SK-N-SH (cell line): ENCODE data around the gene FRRS1. TPM values are rescaled to one million over a fixed set of nuclear protein-coding genes. Genes with fewer than 3 reads are reported as not detected.

ENCODE experiments used
- CTCF ChIA-PET: fragments of 300-600, 350-600 bp; formaldehyde crosslinking; extraction: SDS; loops from one replicate; lab custom pipeline; 2021; lab: Yijun Ruan, JAX
- POLR2A ChIA-PET: fragments of 350-600 bp; sonication (Branson Sonifier 250); formaldehyde crosslinking; extraction: SDS; loops from one replicate; lab custom pipeline; 2020; ENCODE audit warnings: antibody characterized with exemption, inconsistent platforms; lab: Yijun Ruan, JAX
- DNase-seq: peaks from one replicate; pipeline ENCODE4 v3.0.0; 2012
- H2AFZ ChIP-seq: fragments of 200-600 bp; sonication (generic); 2 replicates; pipeline ENCODE4 v1.8.1; 2016; ENCODE audit warnings: antibody characterized with exemption, mild to moderate bottlenecking, low read depth
- H3F3A ChIP-seq: fragments of 200-600 bp; sonication (generic); replicated peaks from 2 replicates; pipeline ENCODE3; 2016; ENCODE audit warnings: antibody characterized with exemption, mild to moderate bottlenecking; ENCODE audit not compliant: insufficient read depth
- H3K27ac ChIP-seq, 2 experiments: fragments of 200-500 bp in 1 of 2; fragments of 200-600 bp in 1 of 2; sonication (Bioruptor generic) in 1 of 2; sonication (generic), shearing (Covaris generic) in 1 of 2; 2 replicates each; pipeline versions ENCODE4 v1.5.1 to v1.6.1; 2014 to 2016; ENCODE audit warnings: low read depth in 2 of 2, inconsistent platforms in 1 of 2, low read length in 1 of 2, mild to moderate bottlenecking in 1 of 2, mixed read lengths in 1 of 2
- H3K27me3 ChIP-seq: fragments of 200-600 bp; sonication (generic), shearing (Covaris generic); 2 replicates; pipeline ENCODE4 v1.6.1; 2016; ENCODE audit warnings: mixed run types; ENCODE audit not compliant: insufficient read depth
- H3K36me3 ChIP-seq, 2 experiments: fragments of 200-500 bp in 1 of 2; fragments of 200-600 bp in 1 of 2; sonication (Bioruptor generic) in 1 of 2; sonication (generic) in 1 of 2; replicated peaks in 1 of 2; 2 replicates each; pipeline versions ENCODE3 to v1.5.1; 2014 to 2016; ENCODE audit warnings: low read length in 1 of 2, mild to moderate bottlenecking in 1 of 2; ENCODE audit not compliant: insufficient read depth in 2 of 2, control insufficient read depth in 1 of 2
- H3K4me1 ChIP-seq, 2 experiments: fragments of 200-500 bp in 1 of 2; fragments of 200-600 bp in 1 of 2; sonication (Bioruptor generic) in 1 of 2; sonication (generic), shearing (Covaris generic) in 1 of 2; 2 replicates each; pipeline versions ENCODE4 v1.5.1 to v1.6.1; 2014 to 2016; ENCODE audit warnings: low read depth in 1 of 2, low read length in 1 of 2, mixed run types in 1 of 2; ENCODE audit not compliant: insufficient read depth in 2 of 2, control insufficient read depth in 1 of 2
- H3K4me2 ChIP-seq: fragments of 200-600 bp; sonication (generic), shearing (Covaris generic); 2 replicates; pipeline ENCODE4 v1.6.1; 2017; ENCODE audit warnings: mixed run types
- H3K4me3 ChIP-seq, 2 experiments: fragments of 200-500 bp in 1 of 2; fragments of 200-600 bp in 1 of 2; sonication (Bioruptor generic) in 1 of 2; sonication (generic), shearing (Covaris generic) in 1 of 2; 2 replicates each; pipeline versions ENCODE4 v1.5.1 to v1.8.1; 2014 to 2016; ENCODE audit warnings: low read depth in 2 of 2, inconsistent platforms in 1 of 2, low read length in 1 of 2, mild to moderate bottlenecking in 1 of 2, mixed read lengths in 1 of 2, moderate library complexity in 1 of 2
- H3K79me2 ChIP-seq: fragments of 200-600 bp; sonication (generic); 2 replicates; pipeline ENCODE4 v1.8.1; 2017; ENCODE audit warnings: mild to moderate bottlenecking; ENCODE audit not compliant: insufficient read depth
- H3K9ac ChIP-seq: fragments of 200-600 bp; sonication (generic); 2 replicates; pipeline ENCODE4 v1.6.1; 2017; ENCODE audit warnings: mixed run types
- H3K9me2 ChIP-seq: fragments of 200-600 bp; sonication (generic); 2 replicates; pipeline ENCODE4 v1.6.1; 2017; ENCODE audit warnings: mixed run types
- H3K9me3 ChIP-seq: fragments of 200-600 bp; sonication (generic); 2 replicates; pipeline ENCODE4 v1.6.1; 2017; ENCODE audit warnings: mixed run types, mild to moderate bottlenecking, moderate library complexity
- H4K20me1 ChIP-seq: fragments of 200-600 bp; sonication (generic); 2 replicates; pipeline ENCODE4 v1.6.1; 2017; ENCODE audit warnings: mild to moderate bottlenecking, mixed run types; ENCODE audit not compliant: insufficient read depth
- GABPA ChIP-seq: IDR thresholded peaks from 2 replicates; pipeline ENCODE4 v1.4.0; 2012; ENCODE audit warnings: low read depth, mild to moderate bottlenecking
- MXI1 ChIP-seq: IDR thresholded peaks from 2 replicates; pipeline ENCODE4 v1.6.1; 2012; ENCODE audit warnings: mild to moderate bottlenecking, low read depth, low read length, improper control_type of control experiment
- NFIC ChIP-seq: IDR thresholded peaks from 2 replicates; pipeline ENCODE4 v1.4.0; 2012; ENCODE audit warnings: borderline replicate concordance
- PBX3 ChIP-seq: IDR thresholded peaks from 2 replicates; pipeline ENCODE4; 2012
- POLR2AphosphoS5 ChIP-seq: IDR thresholded peaks from 2 replicates; pipeline ENCODE4 v1.6.1; 2012; ENCODE audit warnings: low read depth, low read length
- TEAD4 ChIP-seq: IDR thresholded peaks from 2 replicates; pipeline ENCODE4 v1.4.0; 2012; ENCODE audit warnings: mild to moderate bottlenecking, borderline replicate concordance; ENCODE audit not compliant: insufficient read depth
- WGBS: methylation state at CpG from one replicate; pipeline ENCODE4 v1.1.6; 2017; ENCODE audit warnings: low lambda C conversion rate; 5-methylcytosine and 5-hydroxymethylcytosine counted together
- polyA plus RNA-seq, 3 experiments: library from polyadenylated mRNA; depleted of rRNA; stranded (reverse); fragments of >200 nt; gene quantifications; 2 replicates each; pipeline ENCODE4 v1.2.3, GENCODE V29; 2012
- TF ChIP-seq, protein P1 (sequence below): IDR thresholded peaks from 2 replicates; pipeline ENCODE4 v1.4.0; 2012; ENCODE audit warnings: low read depth
- TF ChIP-seq, protein P2 (sequence below): IDR thresholded peaks from 2 replicates; pipeline ENCODE4 v1.6.1; 2012; ENCODE audit warnings: mild to moderate bottlenecking, low read depth, low read length, moderate library complexity

FRRS1 gene
- polyA plus RNA-seq, 1 of the 3 experiments (the other 2 are of a cell fraction) = 1.9 TPM

DNA sequence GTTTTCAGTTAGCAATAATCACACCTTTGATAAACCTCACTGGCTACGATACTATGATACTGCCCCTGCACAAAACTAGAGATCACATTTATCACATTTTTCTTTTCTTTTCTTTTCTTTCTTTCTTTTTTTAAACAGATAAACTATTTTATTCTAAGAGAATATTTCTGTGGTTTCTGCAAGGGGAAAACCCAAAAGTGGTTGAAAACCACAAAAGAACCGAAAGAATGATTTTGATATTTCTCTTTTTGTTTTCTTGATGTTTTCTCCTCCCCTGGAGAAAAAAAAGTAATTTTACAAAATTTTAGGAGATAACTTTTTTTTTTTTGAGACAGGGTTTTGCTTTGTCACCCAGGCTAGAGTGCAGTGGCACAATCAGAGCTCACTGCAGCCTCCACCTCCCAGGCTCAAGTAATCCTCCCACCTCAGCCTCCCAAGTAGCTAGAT lies 18.4 kb upstream of the FRRS1 start:
- Histone ChIP-seq H3K4me3 (no peak overlapping the region), H4K20me1 (no peaks in the 10 kb centered on the region), H3K27me3 (no peaks in the 10 kb centered on the region), H3K36me3 (no peaks in the 10 kb centered on the region), H3K9me2 (no peaks in the 10 kb centered on the region), H3K9me3 (no peaks in the 10 kb centered on the region), H3K79me2 (no peaks in the 10 kb centered on the region), H3F3A (no peaks in the 10 kb centered on the region), H2AFZ (0 out of 2 replicates have a peak overlapping the region, but pooled peaks have one; percentile 29), H3K9ac (no peak overlapping the region), H3K4me1 (no peaks in the 10 kb centered on the region), H3K4me2 (no peak overlapping the region), H3K27ac (no peak overlapping the region)
- no peak for DNase-seq
- TF ChIP-seq TEAD4 (no peak), GABPA (no peak), NFIC (no peak), MXI1 (no peak), POLR2AphosphoS5 (no peak)
- TF ChIP-seq, protein P1, sequence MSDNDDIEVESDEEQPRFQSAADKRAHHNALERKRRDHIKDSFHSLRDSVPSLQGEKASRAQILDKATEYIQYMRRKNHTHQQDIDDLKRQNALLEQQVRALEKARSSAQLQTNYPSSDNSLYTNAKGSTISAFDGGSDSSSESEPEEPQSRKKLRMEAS = no peak
- TF ChIP-seq, protein P2, sequence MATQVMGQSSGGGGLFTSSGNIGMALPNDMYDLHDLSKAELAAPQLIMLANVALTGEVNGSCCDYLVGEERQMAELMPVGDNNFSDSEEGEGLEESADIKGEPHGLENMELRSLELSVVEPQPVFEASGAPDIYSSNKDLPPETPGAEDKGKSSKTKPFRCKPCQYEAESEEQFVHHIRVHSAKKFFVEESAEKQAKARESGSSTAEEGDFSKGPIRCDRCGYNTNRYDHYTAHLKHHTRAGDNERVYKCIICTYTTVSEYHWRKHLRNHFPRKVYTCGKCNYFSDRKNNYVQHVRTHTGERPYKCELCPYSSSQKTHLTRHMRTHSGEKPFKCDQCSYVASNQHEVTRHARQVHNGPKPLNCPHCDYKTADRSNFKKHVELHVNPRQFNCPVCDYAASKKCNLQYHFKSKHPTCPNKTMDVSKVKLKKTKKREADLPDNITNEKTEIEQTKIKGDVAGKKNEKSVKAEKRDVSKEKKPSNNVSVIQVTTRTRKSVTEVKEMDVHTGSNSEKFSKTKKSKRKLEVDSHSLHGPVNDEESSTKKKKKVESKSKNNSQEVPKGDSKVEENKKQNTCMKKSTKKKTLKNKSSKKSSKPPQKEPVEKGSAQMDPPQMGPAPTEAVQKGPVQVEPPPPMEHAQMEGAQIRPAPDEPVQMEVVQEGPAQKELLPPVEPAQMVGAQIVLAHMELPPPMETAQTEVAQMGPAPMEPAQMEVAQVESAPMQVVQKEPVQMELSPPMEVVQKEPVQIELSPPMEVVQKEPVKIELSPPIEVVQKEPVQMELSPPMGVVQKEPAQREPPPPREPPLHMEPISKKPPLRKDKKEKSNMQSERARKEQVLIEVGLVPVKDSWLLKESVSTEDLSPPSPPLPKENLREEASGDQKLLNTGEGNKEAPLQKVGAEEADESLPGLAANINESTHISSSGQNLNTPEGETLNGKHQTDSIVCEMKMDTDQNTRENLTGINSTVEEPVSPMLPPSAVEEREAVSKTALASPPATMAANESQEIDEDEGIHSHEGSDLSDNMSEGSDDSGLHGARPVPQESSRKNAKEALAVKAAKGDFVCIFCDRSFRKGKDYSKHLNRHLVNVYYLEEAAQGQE = no peak
- 86% methylated on average over 2 of the region's 2 CpGs for whole genome bisulfite sequencing
- ChIA-PET POLR2A (no interaction called here), CTCF (no interaction called here)

DNA sequence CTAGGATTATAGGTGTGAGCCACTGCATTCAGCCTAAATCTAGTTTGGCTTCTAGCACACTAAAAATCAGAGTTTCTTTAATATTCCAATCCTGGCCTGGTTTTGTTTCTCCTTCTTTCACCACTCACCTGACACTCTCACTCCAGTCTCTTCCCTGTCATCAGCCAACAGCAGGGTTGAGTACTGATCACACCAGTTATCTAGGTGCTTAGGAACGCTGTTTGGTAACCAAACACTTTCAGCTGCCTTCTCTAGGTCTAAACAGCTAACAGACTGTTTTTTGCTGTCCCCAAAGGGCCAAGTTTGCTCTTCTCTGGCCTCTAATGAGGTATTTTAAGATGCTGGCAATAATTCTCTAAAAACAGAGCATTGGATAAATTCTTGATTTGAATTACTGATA lies 17.7 kb upstream of the FRRS1 start:
- 67% methylated on average over 1 of the region's 1 CpG for WGBS
- no peak for DNase-seq
- H3K4me2 ChIP-seq = no peak overlapping the region
- no peak overlapping the region for H3K4me3 ChIP-seq
- H3K36me3 ChIP-seq = no peaks in the 10 kb centered on the region
- H3K27ac ChIP-seq = no peak overlapping the region
- H3F3A ChIP-seq = no peaks in the 10 kb centered on the region
- CTCF ChIA-PET = no interaction called here
- no peaks in the 10 kb centered on the region for H3K27me3 ChIP-seq
- H3K9me3 ChIP-seq = no peaks in the 10 kb centered on the region
- 0 out of 2 replicates have a peak overlapping the region, but pooled peaks have one; percentile 29 for H2AFZ ChIP-seq
- no peaks in the 10 kb centered on the region for H3K9me2 ChIP-seq
- POLR2A ChIA-PET = no interaction called here
- no peaks in the 10 kb centered on the region for H3K4me1 ChIP-seq
- H3K9ac ChIP-seq = no peak overlapping the region
- no peaks in the 10 kb centered on the region for H4K20me1 ChIP-seq
- no peak for TF ChIP-seq NFIC
- no peak for TF ChIP-seq PBX3
- H3K79me2 ChIP-seq = no peaks in the 10 kb centered on the region
